Measurements from ENCODE around the gene YWHAE.
A peak's percentile ranks its signal among the peaks of the same experiment; 100 is the strongest.

GRCh38 chr17:1399679-1400512, at the start of gene YWHAE:
- TF ChIP-seq CTCF (IDR thresholded peaks at IDR 0.05) (no peak), POLR2A (IDR thresholded peaks at IDR 0.05) (peak; percentile 66)

Data from right lobe of liver (tissue), 4 donors.